Measurements from ENCODE around the gene CCDC172.

- peak; percentile 77 for TF ChIP-seq CTCF (IDR thresholded peaks at IDR 0.05; ENCODE audit: insufficient read depth, low read depth, low read length)
- TF ChIP-seq EZH2 (IDR thresholded peaks at IDR 0.05; ENCODE audit: insufficient read depth, low read length) = no peak
Observed at GRCh38 chr10:116287906-116288501, 36.2 kb upstream of the CCDC172 start.

Measured in astrocyte (in vitro differentiated cells and primary cell).